A549 (cell line): ENCODE data around the gene CELF5. TPM values are rescaled to one million over a fixed set of nuclear protein-coding genes. Genes with fewer than 3 reads are reported as not detected.

ENCODE experiments used
- ATAC-seq, 2 experiments: fragments of 200-7000 bp in 1 of 2; fragments of >200 bp in 1 of 2; cut with Nextera tagmentation in 1 of 2; cut with Tn5 transposase in 1 of 2; 3 replicates each; pipeline versions ENCODE4 v1.8.0 to v1.9.1; 2018 to 2020; ENCODE audit warnings: mild to moderate bottlenecking in 1 of 2, moderate library complexity in 1 of 2
- CTCF ChIA-PET: fragments of 300-600 bp; sonication (Branson Sonifier 250); formaldehyde crosslinking; extraction: SDS; loops from one replicate; lab custom pipeline; 2021; ENCODE audit warnings: antibody characterized with exemption, inconsistent platforms; lab: Yijun Ruan, JAX
- POLR2A ChIA-PET: fragments of 350-600 bp; formaldehyde crosslinking; extraction: SDS; loops from one replicate; lab custom pipeline; 2021; ENCODE audit warnings: antibody characterized with exemption, inconsistent platforms; lab: Yijun Ruan, JAX
- DNase-seq, 2 experiments: peaks; one replicate each; pipeline versions ENCODE4 v3.0.0 to v3.0.0-alpha.2; 2011 to 2016; ENCODE audit warnings: low read depth in 1 of 2, low spot score in 1 of 2
- FAIRE-seq: peaks from 2 replicates; lab custom pipeline; 2011; peaks lifted over from hg19 to GRCh38; lab: Jason Lieb, UNC
- H3K27ac ChIP-seq, 2 experiments: fragments of >200 bp; sonication (Bioruptor Twin); formaldehyde crosslinking; 3 replicates each; pipeline ENCODE4 v1.5.1; 2016 to 2017
- H3K4me1 ChIP-seq: fragments of >200 bp; sonication (Bioruptor Twin); formaldehyde crosslinking; 3 replicates; pipeline ENCODE4 v1.6.1; 2016
- H3K4me2 ChIP-seq: fragments of >200 bp; sonication (Bioruptor Twin); formaldehyde crosslinking; 3 replicates; pipeline ENCODE4 v1.6.1; 2016
- H3K4me3 ChIP-seq: fragments of >200 bp; sonication (Bioruptor Twin); formaldehyde crosslinking; 3 replicates; pipeline ENCODE4 v1.5.1; 2016
- H3K9me3 ChIP-seq: fragments of >200 bp; sonication (Bioruptor Twin); formaldehyde crosslinking; 3 replicates; pipeline ENCODE4 v1.6.1; 2016
- ATOH8 ChIP-seq: fragments of 250-450 bp; sonication (Bioruptor Pico); IDR thresholded peaks from 2 replicates; pipeline ENCODE4 v1.5.0; 2020; ENCODE audit warnings: low read depth, mild to moderate bottlenecking, moderate library complexity
- CBX8 ChIP-seq: fragments of 200-600 bp; sonication (generic); IDR thresholded peaks from 2 replicates; pipeline ENCODE4 v1.6.1; 2016
- CEBPB ChIP-seq, 2 experiments: fragments of >200 bp in 1 of 2; sonication (Bioruptor Twin) in 1 of 2; formaldehyde crosslinking in 1 of 2; IDR thresholded peaks; 2 replicates each; pipeline ENCODE4 v1.6.1; 2012 to 2016
- CHD2 ChIP-seq: fragments of 150-350 bp; IDR thresholded peaks from 2 replicates; pipeline ENCODE4 v1.6.1; 2014; ENCODE audit warnings: low read length; ENCODE audit not compliant: partially characterized antibody
- CHD4 ChIP-seq: fragments of 200-600 bp; sonication (generic); IDR thresholded peaks from 2 replicates; pipeline ENCODE4 v1.6.1; 2016; ENCODE audit warnings: antibody characterized with exemption, mild to moderate bottlenecking, borderline replicate concordance
- E2F6 ChIP-seq: IDR thresholded peaks from 2 replicates; pipeline ENCODE4 v1.6.1; 2012; ENCODE audit warnings: low read depth, borderline replicate concordance
- EHF ChIP-seq: fragments of 250-450 bp; sonication (Bioruptor Pico); IDR thresholded peaks from 2 replicates; pipeline ENCODE4 v1.5.0; 2020; ENCODE audit warnings: mild to moderate bottlenecking
- ELK1 ChIP-seq: fragments of 150-350 bp; IDR thresholded peaks from 2 replicates; pipeline ENCODE4 v1.6.1; 2014; ENCODE audit warnings: low read depth, mild to moderate bottlenecking, low read length
- FOSB ChIP-seq: fragments of 250-450 bp; sonication (Bioruptor Pico); IDR thresholded peaks from 2 replicates; pipeline ENCODE4 v1.5.0; 2020; ENCODE audit warnings: mild to moderate bottlenecking, moderate library complexity
- FOSL2 ChIP-seq, 2 experiments: fragments of 450-650 bp in 1 of 2; fragments of >200 bp in 1 of 2; sonication (Bioruptor Twin) in 1 of 2; formaldehyde crosslinking; IDR thresholded peaks; 2 replicates each; pipeline versions ENCODE4 v1.5.0 to v1.6.1; 2016 to 2020; ENCODE audit warnings: mild to moderate bottlenecking in 1 of 2, moderate library complexity in 1 of 2
- JUN ChIP-seq, 2 experiments: fragments of >200 bp; sonication (Bioruptor Twin); formaldehyde crosslinking; IDR thresholded peaks; 2 replicates in 1 of 2; 3 replicates in 1 of 2; pipeline ENCODE4 v1.6.1; 2016 to 2017
- KDM1A ChIP-seq: fragments of 200-600 bp; sonication (generic); IDR thresholded peaks from 2 replicates; pipeline ENCODE4 v1.6.1; 2016; ENCODE audit warnings: low read depth, mild to moderate bottlenecking
- MAFK ChIP-seq: fragments of 450-650 bp; IDR thresholded peaks from 2 replicates; pipeline ENCODE4 v1.6.1; 2014; ENCODE audit not compliant: partially characterized antibody
- MAZ ChIP-seq: fragments of 150-350 bp; IDR thresholded peaks from 2 replicates; pipeline ENCODE4 v1.6.1; 2014; ENCODE audit warnings: antibody characterized with exemption, low read depth, low read length, borderline replicate concordance
- PHF8 ChIP-seq: fragments of 200-600 bp; sonication (generic); IDR thresholded peaks from 2 replicates; pipeline ENCODE4 v1.6.1; 2016; ENCODE audit warnings: low read depth, mild to moderate bottlenecking, antibody characterized with exemption, moderate library complexity, borderline replicate concordance
- POLR2A ChIP-seq: IDR thresholded peaks from 2 replicates; pipeline ENCODE4 v1.6.1; 2012; ENCODE audit warnings: mild to moderate bottlenecking, low read length
- TFCP2L1 ChIP-seq: fragments of 250-450 bp; sonication (Bioruptor Pico); IDR thresholded peaks from 2 replicates; pipeline ENCODE4 v1.5.0; 2021; ENCODE audit warnings: mild to moderate bottlenecking
- TP53 ChIP-seq: fragments of 250-450 bp; sonication (Bioruptor Pico); IDR thresholded peaks from 2 replicates; pipeline ENCODE4 v1.5.0; 2021; ENCODE audit warnings: mild to moderate bottlenecking, moderate library complexity
- USF2 ChIP-seq: fragments of 450-650 bp; IDR thresholded peaks from 2 replicates; pipeline ENCODE4 v1.6.1; 2014; ENCODE audit warnings: antibody characterized with exemption
- ZFP36 ChIP-seq: fragments of 450-650 bp; IDR thresholded peaks from 2 replicates; pipeline ENCODE4 v1.6.1; 2014; ENCODE audit warnings: borderline replicate concordance; ENCODE audit not compliant: partially characterized antibody
- WGBS: methylation state at CpG from one replicate; pipeline ENCODE4 v1.1.6; 2017; ENCODE audit errors: missing lambda C conversion rate; 5-methylcytosine and 5-hydroxymethylcytosine counted together
- polyA plus RNA-seq, 4 experiments: library from polyadenylated mRNA; depleted of rRNA in 3 of 4; stranded (reverse); fragments of >200 nt; fragmentation: RNase III in 1 of 4; extraction: RNeasy Plus Mini Kit Qiagen cat#74134 plus additional on column Dnase treatment in 1 of 4; gene quantifications; 2 replicates in 3 of 4; 3 replicates in 1 of 4; pipeline ENCODE4 v1.2.3, GENCODE V29; 2011 to 2017

The CELF5 gene
- polyA plus RNA-seq, 2 of the 4 experiments (the other 2 are of a cell fraction) = 0.31 to 0.61 TPM

- ATAC-seq = no peak
- Histone ChIP-seq H3K4me2 (no peak overlapping the region), H3K4me3 (no peak overlapping the region), H3K4me1 (no peaks in the 10 kb centered on the region), H3K9me3 (no peaks in the 10 kb centered on the region), H3K27ac (no peak overlapping the region)
- FAIRE-seq = no peak
- WGBS = 71% methylated on average over 5 of the region's 5 CpGs
- peak; percentile 17 for TF ChIP-seq MAFK
- TF ChIP-seq FOSL2 (IDR thresholded peaks at IDR 0.05) = no peak
- TF ChIP-seq FOSL2 (CRISPR knock-in tag; IDR thresholded peaks at IDR 0.05) = no peak
- ChIA-PET CTCF (interaction anchor here (0.6 to 7.2 kb wide), 3 partner anchors 13 to 181 kb away, joined by 5 to 39 read pairs (median 9); no protein-coding TSS in a partner anchor), POLR2A (no interaction called here)
- no peak for DNase-seq
Observed at GRCh38 chr19:3291644-3292043, 67.2 kb downstream of the CELF5 start.

- Histone ChIP-seq H3K27ac (no peak overlapping the region), H3K4me1 (no peaks in the 10 kb centered on the region), H3K9me3 (no peaks in the 10 kb centered on the region), H3K4me2 (no peak overlapping the region), H3K4me3 (no peak overlapping the region)
- TF ChIP-seq ZFP36 (peak; percentile 24), JUN (IDR thresholded peaks at IDR 0.05) (no peak)
- FAIRE-seq (no peak), DNase-seq (no peak), ATAC-seq (no peak)
- ChIA-PET CTCF (interaction anchor here (2.9 to 7.2 kb wide), 2 partner anchors 12 to 179 kb away, joined by 9 to 39 read pairs; no protein-coding TSS in a partner anchor), POLR2A (no interaction called here)
- WGBS = 67% methylated on average over 6 of the region's 23 CpGs
Observed at GRCh38 chr19:3292958-3293529, 68.6 kb downstream of the CELF5 start.

GRCh38 chr19:3293560-3293959 lies 69.1 kb downstream of the CELF5 start:
- no peak overlapping the region for H3K27ac ChIP-seq
- ChIA-PET POLR2A (no interaction called here), CTCF (interaction anchor here (7.2 kb wide), 1 partner anchor 11 kb away, joined by 39 read pairs; no protein-coding TSS in a partner anchor)
- ATAC-seq (no peak), DNase-seq (no peak), FAIRE-seq (no peak)
- H3K4me1 ChIP-seq = no peaks in the 10 kb centered on the region
- no peak overlapping the region for H3K4me2 ChIP-seq
- H3K9me3 ChIP-seq = no peaks in the 10 kb centered on the region
- no peak for TF ChIP-seq ATOH8 (CRISPR knock-in tag)
- TF ChIP-seq TFCP2L1 (CRISPR knock-in tag) = no peak
- no peak for TF ChIP-seq CHD4
- TF ChIP-seq CEBPB (IDR thresholded peaks at IDR 0.05) = no peak
- TF ChIP-seq MAZ = no peak
- TF ChIP-seq EHF (CRISPR knock-in tag) = no peak
- no peak for TF ChIP-seq CBX8
- TF ChIP-seq ELK1 = no peak
- TF ChIP-seq FOSB (CRISPR knock-in tag) = no peak
- TF ChIP-seq POLR2A = no peak
- no peak for TF ChIP-seq E2F6
- TF ChIP-seq USF2 = no peak
- TF ChIP-seq KDM1A = no peak
- TF ChIP-seq TP53 (CRISPR knock-in tag) = no peak
- no peak for TF ChIP-seq CHD2
- TF ChIP-seq PHF8 = no peak
- WGBS = 71% methylated on average over 6 of the region's 9 CpGs
- no peak overlapping the region for H3K4me3 ChIP-seq
